Measurements from ENCODE around the gene NFAM1.

The NFAM1 gene

GRCh38 chr22:42360348-42360747 lies 71.9 kb downstream of the NFAM1 start:
- no peak for TF ChIP-seq CTCF (conservative IDR thresholded peaks at IDR 0.05; ENCODE audit: low read depth, low read length)
- no peak overlapping the region for H3K4me3 ChIP-seq (ENCODE audit: low read depth, low read length)
- no peak for DNase-seq (ENCODE audit: low read depth)

- DNase-seq (ENCODE audit: low read depth): no peak
- TF ChIP-seq CTCF (conservative IDR thresholded peaks at IDR 0.05; ENCODE audit: low read depth, low read length): no peak
- no peak overlapping the region for H3K4me3 ChIP-seq (ENCODE audit: low read depth, low read length)
Measured at GRCh38 chr22:42358643-42359558, 73.3 kb downstream of the NFAM1 start.

- no peak for DNase-seq (ENCODE audit: low read depth)
- H3K4me3 ChIP-seq (ENCODE audit: low read depth, low read length): no peak overlapping the region
- peak; percentile 3 for TF ChIP-seq CTCF (conservative IDR thresholded peaks at IDR 0.05; ENCODE audit: low read depth, low read length)
Measured at GRCh38 chr22:42357634-42358296, 74.4 kb downstream of the NFAM1 start.

GRCh38 chr22:42357221-42357620 lies 75.0 kb downstream of the NFAM1 start:
- DNase-seq (ENCODE audit: low read depth): no peak
- H3K4me3 ChIP-seq (ENCODE audit: low read depth, low read length): no peak overlapping the region
- no peak for TF ChIP-seq CTCF (conservative IDR thresholded peaks at IDR 0.05; ENCODE audit: low read depth, low read length)

- no peak for DNase-seq (ENCODE audit: low read depth)
- no peak for TF ChIP-seq CTCF (conservative IDR thresholded peaks at IDR 0.05; ENCODE audit: low read depth, low read length)
- no peak overlapping the region for H3K4me3 ChIP-seq (ENCODE audit: low read depth, low read length)
Measured at GRCh38 chr22:42356533-42356932, 75.7 kb downstream of the NFAM1 start.

- DNase-seq (ENCODE audit: low read depth): no peak
- H3K4me3 ChIP-seq (ENCODE audit: low read depth, low read length): no peak overlapping the region
- TF ChIP-seq CTCF (conservative IDR thresholded peaks at IDR 0.05; ENCODE audit: low read depth, low read length): peak; percentile 20
Measured at GRCh38 chr22:42353883-42354727, 78.1 kb downstream of the NFAM1 start.
